KOPT-K1 (cell line): Measurements from ENCODE around the gene SMIM31.

Experiments
- H3K27ac ChIP-seq: fragments of 200-600 bp; sonication (generic); 2 replicates; pipeline ENCODE4 v1.5.1; 2016; ENCODE audit warnings: antibody characterized with exemption, mild to moderate bottlenecking, low read depth, low read length; ENCODE audit not compliant: poor library complexity, severe bottlenecking
- H3K36me3 ChIP-seq: fragments of 200-600 bp; sonication (generic); 2 replicates; pipeline ENCODE4 v1.5.1; 2017; ENCODE audit warnings: antibody characterized with exemption, mild to moderate bottlenecking, low read length, moderate library complexity; ENCODE audit not compliant: insufficient read depth
- H3K9me3 ChIP-seq: fragments of 200-600 bp; sonication (generic); 2 replicates; pipeline ENCODE4 v1.5.1; 2017; ENCODE audit warnings: antibody characterized with exemption, low read length, mild to moderate bottlenecking; ENCODE audit not compliant: insufficient read depth, poor library complexity, severe bottlenecking

SMIM31 gene

GRCh38 chr4:164815711-164816110, 61.8 kb downstream of the SMIM31 start:
- no peaks in the 10 kb centered on the region for H3K36me3 ChIP-seq
- no peaks in the 10 kb centered on the region for H3K9me3 ChIP-seq
- H3K27ac ChIP-seq: no peak overlapping the region

- no peaks in the 10 kb centered on the region for H3K9me3 ChIP-seq
- no peaks in the 10 kb centered on the region for H3K36me3 ChIP-seq
- no peak overlapping the region for H3K27ac ChIP-seq
Measured at GRCh38 chr4:164819366-164819765, 65.4 kb downstream of the SMIM31 start.

GRCh38 chr4:164821711-164822110, 67.8 kb downstream of the SMIM31 start:
- H3K9me3 ChIP-seq: no peaks in the 10 kb centered on the region
- H3K27ac ChIP-seq: no peak overlapping the region
- no peaks in the 10 kb centered on the region for H3K36me3 ChIP-seq

DNA sequence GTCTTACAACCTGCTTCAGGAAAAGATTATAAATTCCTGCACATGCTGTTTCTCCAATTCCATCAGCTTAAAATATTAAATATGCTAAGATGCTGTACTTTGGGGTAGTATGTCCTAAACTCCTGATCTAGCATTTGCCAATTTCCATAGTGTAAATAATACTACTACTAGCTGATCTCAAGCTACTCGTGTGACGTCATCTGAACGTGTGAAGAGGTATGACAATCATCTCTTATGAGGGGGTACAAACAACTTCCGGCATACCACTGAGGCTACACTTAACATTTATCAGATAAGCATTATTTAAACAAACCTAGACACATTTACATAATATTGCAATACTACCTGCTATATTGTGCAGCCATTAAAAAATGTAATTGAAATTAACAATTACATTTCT, 70.7 kb downstream of the SMIM31 start:
- H3K36me3 ChIP-seq: no peaks in the 10 kb centered on the region
- H3K27ac ChIP-seq: no peak overlapping the region
- H3K9me3 ChIP-seq: no peaks in the 10 kb centered on the region

DNA sequence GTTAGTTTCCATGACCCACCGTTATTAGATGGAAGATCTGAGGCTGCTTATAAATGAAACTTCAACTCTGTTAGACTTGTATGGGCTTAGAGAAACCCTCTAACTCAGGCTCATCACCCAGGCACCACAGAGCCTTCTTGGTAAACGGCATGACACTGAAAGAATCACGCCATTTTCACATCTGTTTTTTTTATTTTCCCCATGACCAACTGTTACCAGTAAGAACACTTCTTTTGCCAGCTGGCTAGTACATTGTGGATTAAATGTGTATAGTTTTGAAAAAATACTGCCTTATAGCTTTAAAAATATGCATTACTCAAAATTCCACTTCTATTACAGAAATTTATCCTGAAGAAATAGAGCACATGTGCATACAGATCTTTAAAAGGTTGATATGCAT, 75.0 kb downstream of the SMIM31 start:
- Histone ChIP-seq H3K27ac (no peak overlapping the region), H3K36me3 (no peaks in the 10 kb centered on the region), H3K9me3 (no peaks in the 10 kb centered on the region)

DNA sequence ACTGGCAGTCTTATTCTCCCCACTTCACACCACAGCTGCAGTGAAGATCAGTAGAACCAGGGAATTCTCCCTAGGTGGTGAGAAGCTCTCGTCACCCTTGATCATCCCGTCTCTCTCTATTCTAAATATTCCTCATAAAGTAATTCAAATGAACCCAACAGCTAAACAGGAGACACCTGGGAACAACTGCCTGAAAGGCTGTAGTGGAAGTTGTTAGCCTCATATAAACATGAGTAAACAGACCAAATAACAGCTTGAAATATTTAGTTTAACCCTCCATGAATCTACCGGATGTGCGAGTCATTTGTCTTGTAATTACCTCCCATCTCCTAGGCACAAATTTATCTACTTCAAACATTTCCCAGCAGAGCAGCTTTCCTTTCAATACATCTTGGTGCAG, 92.6 kb downstream of the SMIM31 start:
- Histone ChIP-seq H3K27ac (no peak overlapping the region), H3K9me3 (no peaks in the 10 kb centered on the region), H3K36me3 (no peaks in the 10 kb centered on the region)

DNA sequence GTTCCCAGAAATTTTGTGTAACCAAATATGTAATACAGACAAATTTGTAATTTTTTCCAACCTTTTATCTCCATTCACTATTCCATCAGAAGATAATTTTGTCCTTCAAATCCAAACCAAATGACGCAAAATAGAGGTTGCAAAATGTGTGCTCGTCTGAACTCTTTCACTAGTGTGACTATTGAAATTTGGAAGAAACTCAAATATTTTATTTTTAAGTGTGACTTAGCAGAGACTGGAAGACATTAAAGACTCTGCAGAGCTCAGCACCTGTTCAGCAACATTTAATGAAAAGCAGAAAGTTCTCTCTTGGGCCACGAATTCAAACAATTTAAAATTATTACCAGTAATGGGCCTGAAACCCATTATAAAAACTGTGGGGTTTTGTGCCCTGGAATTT, 93.1 kb downstream of the SMIM31 start:
- H3K9me3 ChIP-seq: no peaks in the 10 kb centered on the region
- H3K27ac ChIP-seq: no peak overlapping the region
- no peaks in the 10 kb centered on the region for H3K36me3 ChIP-seq

DNA sequence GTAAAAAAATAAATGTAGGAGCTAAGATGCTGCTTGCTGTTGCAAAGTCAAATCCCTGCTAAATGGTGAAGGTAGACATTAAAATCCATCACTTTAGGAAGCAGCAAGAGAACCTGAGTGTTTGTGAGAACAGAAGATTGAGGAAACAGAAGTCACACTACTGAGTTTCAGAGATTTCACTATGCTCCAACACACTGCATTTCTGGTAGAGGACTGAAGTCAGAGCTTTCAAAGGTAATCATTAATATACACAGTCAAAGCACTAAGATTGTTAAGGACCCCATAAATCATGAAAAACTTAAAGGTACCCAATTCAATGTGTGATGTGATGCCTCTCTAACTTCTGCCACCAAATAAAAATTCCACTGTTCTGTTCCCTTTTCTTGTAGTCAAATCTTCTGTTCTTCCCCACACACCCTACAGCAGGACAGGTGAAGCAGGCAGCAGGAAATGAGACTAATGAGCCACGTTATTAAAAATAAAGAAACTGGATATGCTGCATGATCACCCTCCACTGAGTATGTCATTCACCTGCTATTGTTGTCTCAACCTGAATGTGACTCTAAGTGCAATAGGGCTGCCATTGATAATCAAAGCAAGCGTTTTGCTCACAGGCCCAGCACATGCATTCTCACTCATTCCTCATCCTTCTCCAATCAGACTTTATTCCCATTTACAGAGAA, 94.2 kb downstream of the SMIM31 start:
- Histone ChIP-seq H3K36me3 (no peaks in the 10 kb centered on the region), H3K27ac (no peak overlapping the region), H3K9me3 (no peaks in the 10 kb centered on the region)
